ENCODE results near the gene RBP3. TPM values are rescaled to one million over a fixed set of nuclear protein-coding genes. Genes with fewer than 3 reads are reported as not detected.

Gene RBP3
- total RNA-seq, result not detected in 2 replicates

GRCh38 chr10:47348138-47348651, at the start of gene RBP3:
RBP3 (plus strand) TSS chr10:47348363; CDS start chr10:47348485, 122 bp downstream.

DNA sequence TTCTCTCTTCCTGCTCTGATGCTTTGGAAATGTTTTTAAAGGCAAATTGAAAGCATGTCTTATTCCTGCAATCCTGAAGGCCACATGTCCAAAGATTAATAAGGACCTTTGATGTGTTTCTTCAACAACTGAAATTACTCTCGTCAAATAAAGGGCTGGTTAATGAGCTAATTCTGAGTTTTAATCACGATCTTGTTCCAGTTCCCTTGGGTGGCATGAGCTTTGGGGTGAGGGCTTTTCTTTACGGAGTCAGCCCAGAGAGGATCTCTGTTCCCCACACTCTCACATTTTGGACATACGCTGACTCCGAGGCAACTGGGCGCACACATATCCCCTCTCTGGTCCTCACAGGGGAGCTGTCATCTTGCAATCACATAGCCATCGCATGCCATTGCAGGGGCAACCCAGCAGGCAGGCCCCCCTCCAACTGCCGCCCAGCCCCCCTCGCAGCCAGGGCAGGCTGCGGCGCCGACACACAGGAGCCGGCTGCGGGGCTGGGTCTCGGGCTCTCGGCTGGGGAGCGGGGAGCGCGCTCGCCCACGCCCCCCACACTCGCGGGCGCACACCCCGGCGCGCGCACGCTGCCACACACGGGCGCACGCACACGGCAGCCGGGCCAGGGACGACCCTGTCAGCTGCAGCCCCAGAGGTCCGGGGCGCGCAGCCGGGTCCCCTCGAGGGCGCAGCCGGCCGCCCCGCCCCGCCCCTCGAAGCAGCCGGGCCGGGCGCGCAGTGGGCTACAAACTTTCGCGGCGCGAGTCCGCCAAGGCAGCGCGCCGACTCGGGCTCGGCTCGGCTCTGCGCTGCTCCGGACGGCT, 48.3 kb upstream of the RBP3 start, which contains the start of gene GDF10:
Gene GDF10 (plus strand): TSS at position 587 of the 818 bp plus-strand sequence. CDS start 455 bp downstream, outside the sequence.

GRCh38 chr10:47322300-47323061, 25.7 kb upstream of the RBP3 start, which contains the start of gene GDF2:
GDF2 (plus strand) TSS chr10:47322454; CDS start chr10:47322669, 215 bp downstream.

GRCh38 chr10:47384148-47384921, 36.2 kb downstream of the RBP3 start, which contains the start of gene ZNF488:
ZNF488 (minus strand) TSS chr10:47384293; CDS start chr10:47368829, 15,464 bp downstream.

Other genes starting within 250 kb of the RBP3 start
- 0.12 and 0.15 TPM in 2 replicates for gene GDF10, start 48.2 kb upstream of the RBP3 start, total RNA-seq
- gene GDF2, start 25.9 kb upstream of the RBP3 start, total RNA-seq, result not detected in 2 replicates
- 0.06 TPM in 1 of 2 replicates, not detected in the other for gene ZNF488, start 35.9 kb downstream of the RBP3 start, total RNA-seq
- not detected in 2 replicates for gene ANXA8, start 135.8 kb downstream of the RBP3 start, total RNA-seq
- gene FAM25G, start 143.3 kb downstream of the RBP3 start, total RNA-seq, result not detected in 2 replicates
- 1.8 and 2.1 TPM in 2 replicates for gene AGAP9, start 175.3 kb downstream of the RBP3 start, total RNA-seq